Spleen (tissue), 11 donors: ENCODE measurements around the gene CACNA2D4. TPM values are rescaled to one million over a fixed set of nuclear protein-coding genes. Genes with fewer than 3 reads are reported as not detected.

ENCODE experiments used
- DNase-seq: peaks from one replicate; pipeline ENCODE4 v3.0.0-alpha.2; 2020
- H3K27ac ChIP-seq, 8 donors: fragments of 200-600 bp; sonication (generic) in 7 of 8; 1 replicate in 4 of 8; 2 replicates in 4 of 8; pipeline versions ENCODE4 v1.5.0 to v1.8.0; 2016 to 2021; ENCODE audit warnings: inconsistent platforms in 4 of 8, mild to moderate bottlenecking in 4 of 8, moderate library complexity in 1 of 8
- H3K27me3 ChIP-seq, 7 donors: fragments of 200-600 bp; sonication (generic) in 6 of 7; replicated peaks in 1 of 7; 1 replicate in 4 of 7; 2 replicates in 3 of 7; pipeline versions ENCODE4 v1.5.0 to v1.8.0; 2016 to 2021; ENCODE audit warnings: inconsistent platforms in 3 of 7, mild to moderate bottlenecking in 1 of 7
- H3K36me3 ChIP-seq, 6 donors: fragments of 200-600 bp; sonication (generic) in 5 of 6; 1 replicate in 4 of 6; 2 replicates in 2 of 6; pipeline versions ENCODE4 v1.5.0 to v1.8.0; 2016 to 2021; ENCODE audit warnings: inconsistent platforms in 2 of 6
- H3K4me1 ChIP-seq, 6 donors: fragments of 200-600 bp; sonication (generic) in 5 of 6; 1 replicate in 3 of 6; 2 replicates in 3 of 6; pipeline versions ENCODE4 v1.5.0 to v1.8.0; 2016 to 2021; ENCODE audit warnings: inconsistent platforms in 3 of 6
- H3K4me3 ChIP-seq, 8 donors: fragments of 200-600 bp; sonication (generic) in 7 of 8; 1 replicate in 4 of 8; 2 replicates in 4 of 8; pipeline versions ENCODE4 v1.5.0 to v1.8.0; 2016 to 2021; ENCODE audit warnings: inconsistent platforms in 4 of 8, mild to moderate bottlenecking in 4 of 8, moderate library complexity in 2 of 8
- H3K9me3 ChIP-seq, 8 donors: fragments of 200-600 bp; sonication (generic) in 7 of 8; 1 replicate in 4 of 8; 2 replicates in 4 of 8; pipeline versions ENCODE4 v1.5.0 to v1.8.0; 2016 to 2021; ENCODE audit warnings: inconsistent platforms in 4 of 8
- CTCF ChIP-seq, 11 experiments: fragments of 200-600 bp in 7 of 11; fragments of 450-650 bp in 4 of 11; sonication (generic) in 4 of 11; IDR thresholded peaks in 8 of 11; conservative IDR thresholded peaks in 3 of 11; 1 replicate in 7 of 11; 2 replicates in 4 of 11; pipeline versions ENCODE4 v1.4.0 to v1.8.0; 2016 to 2021; ENCODE audit warnings: antibody characterized with exemption in 11 of 11, inconsistent platforms in 4 of 11, mild to moderate bottlenecking in 1 of 11
- POLR2A ChIP-seq, 3 donors: fragments of 450-650 bp; IDR thresholded peaks; one replicate each; pipeline ENCODE4 v1.5.1; 2017; ENCODE audit warnings: antibody characterized with exemption in 3 of 3, mild to moderate bottlenecking in 1 of 3
- POLR2AphosphoS5 ChIP-seq, 3 donors: sonication (generic); formaldehyde crosslinking; IDR thresholded peaks; one replicate each; pipeline ENCODE4 v1.5.1; 2017; ENCODE audit warnings: antibody characterized with exemption in 3 of 3
- WGBS, 5 donors: extraction: QIAGEN DNeasy Blood & Tissue Kit in 3 of 5; methylation state at CpG; one replicate each; pipeline versions ENCODE4 v1.1.5 to v1.1.7; 2013 to 2018; 5-methylcytosine and 5-hydroxymethylcytosine counted together
- intact Hi-C: fragments of 100-400 bp; cut with DNase I; formaldehyde crosslinking; loops from one replicate; pipeline ENCODE4 v1.15.0; 2023; ENCODE audit warnings: low total_unique reads
- polyA plus RNA-seq, 3 donors: library from polyadenylated mRNA; stranded (reverse); fragments of 200-250 nt; gene quantifications; one replicate each; pipeline ENCODE4 v1.2.1, GENCODE V29; 2013
- total RNA-seq, 7 donors: library from RNA; depleted of rRNA in 3 of 7; stranded (reverse); fragments of >200 nt in 3 of 7; fragmentation: NEBNext Ultra II Directional in 4 of 7; extraction: Animal tissue kit (Norgen Biotek cat#: 25700) in 4 of 7; gene quantifications; one replicate each; pipeline versions ENCODE4 v1.1.0 to v1.2.1, GENCODE V29; 2016 to 2021
- donor health status: healthy with polysubstance abuse.
- donor health status: DM: no; HTN: no; CAD: no; lungs with moderate emphysema.
- donor health status: DM: no; HTN: no; CAD: no.
- donor health status: Bipolar disorder and iron deficiency.
- donor health status: healthy.
- donor health status: DM: no; HTN: no; CAD: no.
- donor health status: DM: yes; HTN: yes; CAD: no.

CACNA2D4 gene
- total and polyA plus RNA-seq, 10 donors: 3.3 to 11.8 (median 7.0) TPM

DNA sequence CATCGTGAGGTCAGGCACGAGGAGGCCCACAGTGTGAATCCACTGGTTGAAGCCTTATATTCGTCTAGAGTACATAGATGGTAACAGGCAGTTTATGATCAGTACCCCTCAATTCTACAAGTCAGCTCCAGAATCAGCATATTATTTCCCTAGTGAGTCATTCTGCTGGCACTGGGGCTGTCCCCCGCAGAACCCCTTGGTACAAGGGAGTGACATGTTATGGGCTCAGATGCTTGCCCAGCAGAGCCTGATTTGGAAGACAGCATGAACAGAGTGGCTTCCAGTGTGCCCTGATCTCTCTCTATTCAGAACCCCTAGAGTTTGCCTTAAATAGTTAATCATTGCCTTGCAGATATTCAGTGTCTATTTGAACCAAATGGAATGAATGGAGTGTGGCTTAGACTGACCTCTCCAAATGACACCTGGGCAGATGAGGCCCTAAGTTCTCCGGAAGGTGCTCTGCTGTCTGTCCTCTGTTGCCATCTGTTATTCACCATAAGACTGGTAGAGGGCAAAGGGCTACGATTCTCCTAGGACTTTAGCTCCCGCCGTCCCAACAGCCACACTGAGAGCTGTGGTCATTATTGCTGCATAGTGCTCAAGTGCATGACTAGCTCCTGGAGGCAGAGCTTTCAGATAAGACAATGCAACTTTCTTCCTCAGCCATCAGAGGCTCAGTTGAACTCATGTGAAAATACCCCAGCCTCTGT is 41.1 kb downstream of the CACNA2D4 start:
- WGBS, 5 donors: 84 to 98% (median 94%) methylated on average over 8 of the region's 8 CpGs
- Histone ChIP-seq H3K4me1 (no peaks in the 10 kb centered on the region), H3K4me3 (no peak overlapping the region), H3K9me3 (no peaks in the 10 kb centered on the region), H3K36me3 (no peaks in the 10 kb centered on the region), H3K27me3 (peaks cover 0 to 60% (median 0%) of the 10 kb centered on the region in 7 donors), H3K27ac (no peak overlapping the region)
- intact Hi-C loops: no loop called here
- TF ChIP-seq POLR2AphosphoS5 (IDR thresholded peaks at IDR 0.05) (no peak), POLR2A (IDR thresholded peaks at IDR 0.05) (no peak), CTCF (IDR thresholded peaks at IDR 0.05 in 8 of 11, conservative IDR thresholded peaks at IDR 0.05 in 3 of 11) (no peak)
- no peak for DNase-seq

GRCh38 chr12:1876086-1876485 is 42.4 kb downstream of the CACNA2D4 start:
- DNase-seq: no peak
- no peaks in the 10 kb centered on the region for H3K36me3 ChIP-seq
- no peak overlapping the region for H3K4me3 ChIP-seq
- no peaks in the 10 kb centered on the region for H3K4me1 ChIP-seq
- intact Hi-C loops: no loop called here
- TF ChIP-seq POLR2AphosphoS5 (IDR thresholded peaks at IDR 0.05) (no peak), CTCF (IDR thresholded peaks at IDR 0.05 in 8 of 11, conservative IDR thresholded peaks at IDR 0.05 in 3 of 11) (no peak), POLR2A (IDR thresholded peaks at IDR 0.05) (no peak)
- H3K9me3 ChIP-seq: no peaks in the 10 kb centered on the region
- peaks cover 0 to 47% (median 0%) of the 10 kb centered on the region in 7 donors for H3K27me3 ChIP-seq
- H3K27ac ChIP-seq: no peak overlapping the region
- WGBS, 5 donors: 74 to 91% (median 84%) methylated on average over 3 of the region's 3 CpGs

DNA sequence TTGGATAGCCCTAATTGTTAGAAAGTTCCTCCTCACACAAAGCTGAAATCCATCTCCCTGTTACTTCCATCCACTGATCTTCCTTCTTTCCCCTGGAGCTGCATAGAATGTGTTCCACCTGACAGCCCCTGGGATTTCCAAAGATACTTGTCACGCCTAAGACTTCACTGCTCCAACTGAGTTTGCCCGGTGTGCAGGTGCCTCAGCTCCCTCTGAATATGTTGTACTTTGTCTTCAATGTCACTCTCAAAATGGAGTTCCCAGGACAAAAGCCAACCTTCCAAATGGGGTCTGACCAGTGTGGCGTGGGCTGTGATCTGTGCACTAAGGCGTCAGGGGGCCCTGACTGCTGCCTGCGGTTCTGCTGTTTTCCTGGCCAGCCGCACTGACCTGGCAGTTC is 42.8 kb downstream of the CACNA2D4 start:
- no peak for DNase-seq
- TF ChIP-seq CTCF (IDR thresholded peaks at IDR 0.05 in 8 of 11, conservative IDR thresholded peaks at IDR 0.05 in 3 of 11): no peak
- no peak for TF ChIP-seq POLR2A (IDR thresholded peaks at IDR 0.05)
- no peak for TF ChIP-seq POLR2AphosphoS5 (IDR thresholded peaks at IDR 0.05)
- H3K9me3 ChIP-seq: no peaks in the 10 kb centered on the region
- H3K27me3 ChIP-seq: peaks cover 0 to 44% (median 0%) of the 10 kb centered on the region in 7 donors
- intact Hi-C loops: no loop called here
- no peak overlapping the region for H3K27ac ChIP-seq
- H3K4me3 ChIP-seq: no peak overlapping the region
- no peaks in the 10 kb centered on the region for H3K36me3 ChIP-seq
- no peaks in the 10 kb centered on the region for H3K4me1 ChIP-seq
- WGBS, 5 donors: 67 to 95% (median 78%) methylated on average over 4 to 6 of the region's 6 CpGs

GRCh38 chr12:1873531-1874510 is 44.6 kb downstream of the CACNA2D4 start:
- H3K27me3 ChIP-seq: peaks cover 0 to 30% (median 0%) of the 10 kb centered on the region in 7 donors
- no peaks in the 10 kb centered on the region for H3K36me3 ChIP-seq
- WGBS, 5 donors: 64 to 84% (median 77%) methylated on average over 5 of the region's 5 CpGs
- TF ChIP-seq CTCF (IDR thresholded peaks at IDR 0.05 in 8 of 11, conservative IDR thresholded peaks at IDR 0.05 in 3 of 11) (no peak), POLR2AphosphoS5 (IDR thresholded peaks at IDR 0.05) (no peak), POLR2A (IDR thresholded peaks at IDR 0.05) (no peak)
- intact Hi-C loops: no loop called here
- no peak overlapping the region for H3K27ac ChIP-seq
- no peak for DNase-seq
- H3K9me3 ChIP-seq: no peaks in the 10 kb centered on the region
- H3K4me3 ChIP-seq: no peak overlapping the region
- no peaks in the 10 kb centered on the region for H3K4me1 ChIP-seq
